Measurements from ENCODE around the gene SUMO1.

Gene SUMO1

DNA sequence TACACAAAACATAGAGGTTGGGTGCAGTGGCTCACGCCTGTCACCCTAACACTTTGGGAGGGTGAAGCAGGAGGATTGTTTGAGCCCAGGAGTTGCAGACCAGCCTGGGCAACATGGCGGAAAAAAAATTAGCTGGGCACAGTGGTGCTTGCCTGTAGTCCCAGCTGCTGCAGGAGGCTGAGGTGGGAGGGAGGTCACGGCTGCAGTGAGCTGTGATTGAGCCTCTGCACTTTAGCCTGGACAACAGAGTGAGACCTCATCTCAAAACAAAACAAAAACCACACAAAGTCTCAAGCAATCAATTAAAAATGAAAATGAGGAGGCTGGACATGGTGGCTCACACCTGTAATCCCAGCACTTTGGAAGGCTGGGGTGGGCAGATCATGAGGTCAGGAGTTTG, 32.1 kb upstream of the SUMO1 start:
- H3K4me3 ChIP-seq (replicated peaks; ENCODE audit: low read depth, low read length): peak overlapping the region; percentile 54

DNA sequence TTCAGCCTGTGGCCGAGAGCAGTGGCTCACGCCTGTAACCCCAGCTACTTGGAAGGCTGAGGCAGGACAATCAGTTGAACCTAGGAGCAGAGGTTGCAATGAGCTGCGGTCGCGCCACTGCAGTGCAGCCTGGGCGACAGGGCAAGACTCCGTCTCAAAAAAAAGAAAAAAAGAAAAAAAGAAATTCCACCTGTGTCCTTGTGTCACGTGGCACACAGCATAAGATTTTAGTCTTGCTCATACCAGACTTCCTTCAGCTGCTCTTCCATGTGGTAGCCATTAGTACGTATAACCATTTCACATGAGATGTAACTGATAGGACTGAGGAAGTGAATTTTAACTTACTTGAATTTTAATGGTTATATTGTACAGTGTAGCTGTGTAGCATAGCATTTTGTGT, 31.2 kb upstream of the SUMO1 start:
- DNase-seq (ENCODE audit: extremely low read depth, insufficient read length): peak; percentile 35
- TF ChIP-seq, protein P1, sequence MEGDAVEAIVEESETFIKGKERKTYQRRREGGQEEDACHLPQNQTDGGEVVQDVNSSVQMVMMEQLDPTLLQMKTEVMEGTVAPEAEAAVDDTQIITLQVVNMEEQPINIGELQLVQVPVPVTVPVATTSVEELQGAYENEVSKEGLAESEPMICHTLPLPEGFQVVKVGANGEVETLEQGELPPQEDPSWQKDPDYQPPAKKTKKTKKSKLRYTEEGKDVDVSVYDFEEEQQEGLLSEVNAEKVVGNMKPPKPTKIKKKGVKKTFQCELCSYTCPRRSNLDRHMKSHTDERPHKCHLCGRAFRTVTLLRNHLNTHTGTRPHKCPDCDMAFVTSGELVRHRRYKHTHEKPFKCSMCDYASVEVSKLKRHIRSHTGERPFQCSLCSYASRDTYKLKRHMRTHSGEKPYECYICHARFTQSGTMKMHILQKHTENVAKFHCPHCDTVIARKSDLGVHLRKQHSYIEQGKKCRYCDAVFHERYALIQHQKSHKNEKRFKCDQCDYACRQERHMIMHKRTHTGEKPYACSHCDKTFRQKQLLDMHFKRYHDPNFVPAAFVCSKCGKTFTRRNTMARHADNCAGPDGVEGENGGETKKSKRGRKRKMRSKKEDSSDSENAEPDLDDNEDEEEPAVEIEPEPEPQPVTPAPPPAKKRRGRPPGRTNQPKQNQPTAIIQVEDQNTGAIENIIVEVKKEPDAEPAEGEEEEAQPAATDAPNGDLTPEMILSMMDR (IDR thresholded peaks at IDR 0.05; ENCODE audit: insufficient read depth, low read length, poor library complexity, severe bottlenecking): no peak
- no peaks in the 10 kb centered on the region; the same call in 1 of the 2 replicates for H3K36me3 ChIP-seq (ENCODE audit: control insufficient read depth, insufficient read depth, low read length)
- no peaks in the 10 kb centered on the region for H3K27me3 ChIP-seq (replicated peaks; ENCODE audit: control insufficient read depth, insufficient read depth, low read length)
- peak overlapping the region; percentile 99 for H3K4me3 ChIP-seq (replicated peaks; ENCODE audit: low read depth, low read length)

More for the DNA sequence above, 32.1 kb upstream of the SUMO1 start:
- TF ChIP-seq, protein P1 (IDR thresholded peaks at IDR 0.05; ENCODE audit: insufficient read depth, low read length, poor library complexity, severe bottlenecking): no peak
- DNase-seq (ENCODE audit: extremely low read depth, insufficient read length): peak; percentile 32
- no peaks in the 10 kb centered on the region for H3K27me3 ChIP-seq (replicated peaks; ENCODE audit: control insufficient read depth, insufficient read depth, low read length)
- no peaks in the 10 kb centered on the region; the same call in 1 of the 2 replicates for H3K36me3 ChIP-seq (ENCODE audit: control insufficient read depth, insufficient read depth, low read length)

DNA sequence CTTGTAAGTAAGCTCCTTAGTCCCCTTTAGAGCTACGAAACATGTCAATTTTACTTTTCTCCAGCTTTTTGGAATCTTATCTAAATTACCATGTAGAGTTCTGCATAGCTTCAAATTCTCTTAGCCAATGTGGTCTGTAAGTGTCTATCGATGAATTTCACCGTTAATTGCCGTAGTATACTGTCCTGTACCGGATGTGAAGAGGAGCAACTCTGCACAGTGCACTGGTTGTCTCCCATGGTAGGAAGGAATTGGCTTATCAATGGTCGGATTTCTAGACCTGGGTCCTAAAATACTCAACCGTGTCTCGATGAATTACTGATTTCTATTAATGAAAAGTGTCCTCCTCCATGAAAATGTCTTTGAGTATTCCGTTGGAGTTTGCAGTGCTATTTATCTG, 29.1 kb upstream of the SUMO1 start:
- no peak for DNase-seq (ENCODE audit: extremely low read depth, insufficient read length)
- Histone ChIP-seq H3K4me3 (replicated peaks; ENCODE audit: low read depth, low read length) (peak overlapping the region; percentile 99), H3K36me3 (ENCODE audit: control insufficient read depth, insufficient read depth, low read length) (no peaks in the 10 kb centered on the region; the same call in 1 of the 2 replicates), H3K27me3 (replicated peaks; ENCODE audit: control insufficient read depth, insufficient read depth, low read length) (no peaks in the 10 kb centered on the region)
- TF ChIP-seq, protein P1 (IDR thresholded peaks at IDR 0.05; ENCODE audit: insufficient read depth, low read length, poor library complexity, severe bottlenecking): no peak

DNA sequence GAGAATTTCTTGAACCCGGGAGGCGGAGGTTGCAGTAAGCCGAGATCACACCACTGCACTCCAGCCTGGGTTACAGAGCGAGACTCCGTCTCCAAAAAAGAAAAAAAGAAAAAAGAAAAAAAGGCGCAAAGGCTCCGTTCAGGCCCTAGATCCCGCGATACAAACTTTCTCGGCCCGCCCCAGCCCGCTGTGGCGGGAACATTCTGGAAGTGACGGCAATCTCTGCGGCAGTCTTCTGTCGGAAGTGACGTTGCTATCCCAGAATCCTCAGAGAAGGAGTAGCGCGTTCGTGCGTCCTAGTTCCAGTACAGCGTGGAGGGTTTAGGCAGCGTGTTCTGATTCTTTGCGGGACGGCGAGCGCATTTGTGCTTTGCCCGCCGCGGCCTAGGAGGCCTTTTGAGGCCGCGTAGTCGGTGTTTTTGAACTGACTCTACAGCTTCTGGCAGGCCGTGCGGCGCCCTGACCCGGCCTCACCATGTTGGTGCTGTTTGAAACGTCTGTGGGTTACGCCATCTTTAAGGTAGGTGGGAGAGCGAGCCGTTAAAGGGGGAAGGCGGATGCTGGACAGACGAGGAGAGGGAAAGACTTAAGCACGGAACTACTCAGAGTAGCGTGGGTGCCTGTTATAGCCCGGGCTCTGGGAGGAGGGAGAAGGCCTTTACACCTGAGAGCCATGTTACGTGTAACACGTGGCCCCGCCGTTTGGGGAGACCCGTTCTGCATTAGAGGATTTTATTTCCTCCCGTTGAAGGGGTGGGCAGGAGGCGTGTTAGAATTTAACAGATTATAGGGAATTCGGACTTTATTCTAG, 27.3 kb upstream of the SUMO1 start, which contains the start of gene NOP58:
Gene NOP58 (plus strand): TSS at position 297 of the 811 bp plus-strand sequence. CDS start 179 bp downstream, at position 476.
- H3K36me3 ChIP-seq (ENCODE audit: control insufficient read depth, insufficient read depth, low read length): no peaks in the 10 kb centered on the region
- TF ChIP-seq, protein P1 (IDR thresholded peaks at IDR 0.05; ENCODE audit: insufficient read depth, low read length, poor library complexity, severe bottlenecking): no peak
- no peaks in the 10 kb centered on the region for H3K27me3 ChIP-seq (replicated peaks; ENCODE audit: control insufficient read depth, insufficient read depth, low read length)
- peak; percentile 91 for DNase-seq (ENCODE audit: extremely low read depth, insufficient read length)
- peak within 1 kb of the TSS; percentile 99 for H3K4me3 ChIP-seq (replicated peaks; ENCODE audit: low read depth, low read length)

DNA sequence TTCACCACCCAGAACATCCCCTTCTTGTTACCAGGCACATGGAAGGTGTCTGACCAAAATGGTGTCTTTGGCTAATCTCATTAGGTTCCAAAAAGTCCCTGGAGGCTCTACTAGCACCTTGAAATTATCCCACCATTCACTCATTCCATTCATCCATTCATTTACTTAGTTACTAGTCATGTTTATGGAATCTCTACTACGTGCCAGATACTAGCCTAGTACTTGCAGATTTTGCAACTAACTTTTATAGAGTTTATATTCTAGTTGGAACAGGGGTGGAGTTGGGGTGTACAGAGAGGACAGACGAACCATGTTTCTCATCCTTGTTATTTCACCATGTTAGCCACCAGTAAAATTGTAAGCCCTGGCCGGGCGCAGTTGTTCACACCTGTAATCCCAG, 23.1 kb upstream of the SUMO1 start:
- H3K36me3 ChIP-seq (ENCODE audit: control insufficient read depth, insufficient read depth, low read length): no peaks in the 10 kb centered on the region
- no peak for DNase-seq (ENCODE audit: extremely low read depth, insufficient read length)
- TF ChIP-seq, protein P1 (IDR thresholded peaks at IDR 0.05; ENCODE audit: insufficient read depth, low read length, poor library complexity, severe bottlenecking): no peak
- no peak overlapping the region for H3K4me3 ChIP-seq (replicated peaks; ENCODE audit: low read depth, low read length)
- H3K27me3 ChIP-seq (replicated peaks; ENCODE audit: control insufficient read depth, insufficient read depth, low read length): no peaks in the 10 kb centered on the region
